ENCODE measurements around the gene ERBB4. TPM values are rescaled to one million over a fixed set of nuclear protein-coding genes. Genes with fewer than 3 reads are reported as not detected.

The ERBB4 gene
- total RNA-seq, 1 donor from 2014 or later, result 22.6 TPM

DNA sequence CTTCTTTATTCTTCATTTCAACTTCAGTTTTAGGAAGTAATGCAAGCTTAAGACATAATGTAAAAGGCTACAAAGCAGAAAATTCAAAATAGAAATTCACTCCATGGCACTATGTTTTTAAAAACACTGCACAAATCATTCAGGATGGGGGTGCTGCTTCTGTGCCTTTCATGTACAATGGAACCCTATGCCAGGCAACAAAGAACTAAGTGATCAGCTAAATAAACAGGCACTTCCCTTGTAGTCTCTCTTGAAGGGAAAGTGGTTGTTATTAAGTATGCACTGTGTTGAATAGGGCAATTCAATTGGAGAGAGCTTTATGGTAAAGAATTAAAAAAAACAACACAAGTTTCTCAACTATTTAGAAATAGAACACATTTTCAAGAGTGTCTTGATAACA is 10.9 kb upstream of the ERBB4 start:
- TF ChIP-seq, protein P1, sequence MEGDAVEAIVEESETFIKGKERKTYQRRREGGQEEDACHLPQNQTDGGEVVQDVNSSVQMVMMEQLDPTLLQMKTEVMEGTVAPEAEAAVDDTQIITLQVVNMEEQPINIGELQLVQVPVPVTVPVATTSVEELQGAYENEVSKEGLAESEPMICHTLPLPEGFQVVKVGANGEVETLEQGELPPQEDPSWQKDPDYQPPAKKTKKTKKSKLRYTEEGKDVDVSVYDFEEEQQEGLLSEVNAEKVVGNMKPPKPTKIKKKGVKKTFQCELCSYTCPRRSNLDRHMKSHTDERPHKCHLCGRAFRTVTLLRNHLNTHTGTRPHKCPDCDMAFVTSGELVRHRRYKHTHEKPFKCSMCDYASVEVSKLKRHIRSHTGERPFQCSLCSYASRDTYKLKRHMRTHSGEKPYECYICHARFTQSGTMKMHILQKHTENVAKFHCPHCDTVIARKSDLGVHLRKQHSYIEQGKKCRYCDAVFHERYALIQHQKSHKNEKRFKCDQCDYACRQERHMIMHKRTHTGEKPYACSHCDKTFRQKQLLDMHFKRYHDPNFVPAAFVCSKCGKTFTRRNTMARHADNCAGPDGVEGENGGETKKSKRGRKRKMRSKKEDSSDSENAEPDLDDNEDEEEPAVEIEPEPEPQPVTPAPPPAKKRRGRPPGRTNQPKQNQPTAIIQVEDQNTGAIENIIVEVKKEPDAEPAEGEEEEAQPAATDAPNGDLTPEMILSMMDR (IDR thresholded peaks at IDR 0.05), result no peak
- no peaks in the 10 kb centered on the region for H3K9me3 ChIP-seq
- H3K36me3 ChIP-seq, result no peaks in the 10 kb centered on the region
- no peaks in the 10 kb centered on the region for H3K4me1 ChIP-seq
- intact Hi-C loops (cut with DNase I), result no loop called here
- no peaks in the 10 kb centered on the region for H3K27me3 ChIP-seq
- no peak overlapping the region for H3K4me3 ChIP-seq
- H3K27ac ChIP-seq, result no peak overlapping the region
- DNase-seq, result no peak
- ATAC-seq, result no peak

DNA sequence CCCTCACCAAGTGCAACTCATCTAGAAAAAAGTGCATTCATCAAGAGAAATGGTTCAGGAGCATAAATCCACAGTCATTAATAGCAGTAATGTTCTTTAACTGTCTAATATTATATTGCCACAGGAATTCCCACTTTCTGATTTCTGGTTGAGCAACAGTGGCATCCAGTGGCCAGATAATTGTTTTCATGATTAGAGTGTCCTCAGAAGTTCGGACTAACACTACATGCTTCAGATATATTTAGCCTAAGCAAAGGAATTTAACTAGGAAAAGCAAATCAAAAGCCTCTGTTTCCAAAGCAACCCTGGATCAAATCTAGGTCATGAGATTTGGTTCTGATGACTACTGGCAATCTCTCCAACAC is 9.8 kb upstream of the ERBB4 start:
- Histone ChIP-seq H3K4me3 (no peak overlapping the region), H3K36me3 (no peaks in the 10 kb centered on the region), H3K27ac (no peak overlapping the region), H3K9me3 (no peaks in the 10 kb centered on the region), H3K27me3 (no peaks in the 10 kb centered on the region), H3K4me1 (no peaks in the 10 kb centered on the region)
- intact Hi-C loops (cut with DNase I), result no loop called here
- ATAC-seq (peak; percentile 77), DNase-seq (no peak)
- TF ChIP-seq, protein P1 (IDR thresholded peaks at IDR 0.05), result peak; percentile 37

DNA sequence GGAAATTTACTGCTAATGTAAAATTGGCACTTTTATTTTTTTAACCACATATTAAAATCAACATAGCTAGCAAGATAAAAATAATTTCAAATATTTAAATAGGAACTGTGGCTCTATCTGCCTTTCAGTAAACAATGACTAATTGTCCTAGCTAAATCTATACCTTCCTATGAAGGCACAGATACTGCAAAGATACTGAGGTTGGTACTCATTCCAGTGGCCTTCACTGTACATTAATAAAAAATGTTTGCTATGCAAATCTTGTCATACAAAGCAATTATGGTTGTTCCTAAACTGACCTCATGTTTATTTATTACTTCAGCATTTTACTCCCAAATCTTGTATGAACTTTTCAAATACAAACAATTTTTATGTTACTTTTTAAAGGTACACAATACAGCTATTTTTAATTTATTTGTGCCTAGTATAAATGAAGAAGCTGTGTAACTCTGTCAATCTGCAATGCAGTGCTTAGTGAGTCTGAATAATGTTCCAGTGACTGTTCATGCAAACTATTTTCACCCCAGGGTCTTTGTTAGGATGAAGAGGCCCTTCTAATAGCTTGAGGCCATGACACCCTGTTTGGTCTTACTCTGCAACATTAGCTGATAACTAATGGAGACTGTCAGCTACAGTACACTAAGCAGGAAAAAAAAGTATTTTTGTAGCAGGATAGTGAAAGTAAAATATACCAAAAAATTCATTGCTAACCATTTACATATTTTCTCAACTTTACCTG is 9.3 kb upstream of the ERBB4 start:
- DNase-seq, result no peak
- no peaks in the 10 kb centered on the region for H3K4me1 ChIP-seq
- no peaks in the 10 kb centered on the region for H3K27me3 ChIP-seq
- no peak overlapping the region for H3K4me3 ChIP-seq
- TF ChIP-seq, protein P1 (IDR thresholded peaks at IDR 0.05), result no peak
- no peaks in the 10 kb centered on the region for H3K36me3 ChIP-seq
- H3K27ac ChIP-seq, result no peak overlapping the region
- intact Hi-C loops (cut with DNase I), result no loop called here
- no peaks in the 10 kb centered on the region for H3K9me3 ChIP-seq
- no peak for ATAC-seq

DNA sequence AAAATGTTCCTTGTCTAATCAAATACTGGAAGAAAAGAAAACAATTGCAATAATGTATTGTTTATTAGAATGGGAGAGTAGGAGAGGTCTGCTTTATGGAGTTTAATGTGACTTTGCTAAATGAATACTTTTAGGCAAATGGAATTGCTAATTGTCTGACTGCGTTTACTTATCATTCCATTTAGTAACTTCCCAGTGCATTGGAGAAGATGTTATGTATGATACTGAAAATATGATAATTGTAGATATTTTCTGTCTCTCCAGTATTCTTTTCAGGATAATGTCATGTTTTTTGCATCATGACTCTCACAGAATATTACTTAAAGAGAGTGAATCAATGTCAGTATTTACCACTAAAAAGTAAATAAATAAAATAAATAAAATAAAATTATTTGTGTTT is 8.1 kb upstream of the ERBB4 start:
- Histone ChIP-seq H3K27me3 (no peaks in the 10 kb centered on the region), H3K36me3 (no peaks in the 10 kb centered on the region), H3K4me1 (no peaks in the 10 kb centered on the region), H3K27ac (no peak overlapping the region), H3K4me3 (no peak overlapping the region), H3K9me3 (no peaks in the 10 kb centered on the region)
- TF ChIP-seq, protein P1 (IDR thresholded peaks at IDR 0.05), result no peak
- DNase-seq (no peak), ATAC-seq (no peak)
- intact Hi-C loops (cut with DNase I), result no loop called here

DNA sequence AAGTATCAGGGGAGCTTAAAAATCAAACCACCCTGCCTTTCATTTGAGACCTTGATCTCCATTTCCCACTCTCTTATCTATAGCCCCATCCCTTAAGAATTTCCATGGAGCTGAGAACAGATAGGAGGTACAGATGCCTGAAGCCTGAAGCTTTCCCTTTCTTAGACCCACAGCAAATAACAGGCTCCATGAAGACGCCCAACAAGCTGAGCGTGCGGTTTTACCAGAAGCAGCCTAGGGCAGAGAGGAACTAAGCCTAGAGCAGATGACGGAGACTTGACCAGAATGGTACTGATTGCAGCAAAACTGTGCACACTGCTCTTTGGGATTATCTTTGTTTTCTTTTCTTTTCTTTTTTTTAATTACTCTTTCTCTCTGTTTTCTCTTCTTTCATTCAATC is 1.7 kb upstream of the ERBB4 start:
- H3K27ac ChIP-seq, result no peak overlapping the region
- DNase-seq (no peak), ATAC-seq (no peak)
- peaks cover 10% of the 10 kb centered on the region for H3K4me1 ChIP-seq
- H3K4me3 ChIP-seq, result no peak overlapping the region
- H3K27me3 ChIP-seq, result peaks cover 40% of the 10 kb centered on the region
- TF ChIP-seq, protein P1 (IDR thresholded peaks at IDR 0.05), result no peak
- H3K9me3 ChIP-seq, result no peaks in the 10 kb centered on the region
- intact Hi-C loops (cut with DNase I), result no loop called here
- no peaks in the 10 kb centered on the region for H3K36me3 ChIP-seq

Measured in upper lobe of right lung (tissue), 1 donor.